ENCODE results near the gene WDR1.

WDR1 gene

DNA sequence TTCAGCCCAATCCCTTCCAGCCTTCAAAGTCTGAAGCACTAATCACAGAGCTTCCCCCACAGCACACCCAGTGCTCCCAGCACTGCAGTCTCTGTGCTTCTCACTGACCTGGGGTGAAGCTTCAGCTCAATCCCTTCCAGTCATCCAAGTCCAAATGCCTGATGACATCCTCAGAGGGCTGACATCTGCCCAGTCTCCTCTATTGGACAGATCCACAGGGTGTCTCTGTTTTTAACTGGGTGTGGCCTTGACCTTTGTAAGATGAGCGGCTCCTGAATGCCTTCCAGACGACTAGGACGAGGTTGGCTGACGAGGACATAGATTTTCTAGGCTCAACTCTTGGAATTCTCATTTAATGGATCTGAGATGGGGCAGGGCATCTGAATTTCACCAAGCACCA, 87.7 kb downstream of the WDR1 start:
- no peak overlapping the region for H3K27ac ChIP-seq (ENCODE audit: low read depth, low read length)
- WGBS = 82% methylated on average over 4 of the region's 4 CpGs
- H3K9ac ChIP-seq (ENCODE audit: low read depth, low read length) = no peak overlapping the region
- no peaks in the 10 kb centered on the region for H3K9me3 ChIP-seq (ENCODE audit: insufficient read depth, low read depth, low read length)
- peaks cover 7% of the 10 kb centered on the region; the same call in 1 of the 2 replicates for H3K4me1 ChIP-seq (ENCODE audit: insufficient read depth, low read length)
- no peaks in the 10 kb centered on the region for H3K36me3 ChIP-seq (ENCODE audit: insufficient read depth, low read length)
- no peaks in the 10 kb centered on the region for H3K27me3 ChIP-seq (ENCODE audit: insufficient read depth, low read length)
- H3K4me3 ChIP-seq (ENCODE audit: low read length) = no peak overlapping the region

DNA sequence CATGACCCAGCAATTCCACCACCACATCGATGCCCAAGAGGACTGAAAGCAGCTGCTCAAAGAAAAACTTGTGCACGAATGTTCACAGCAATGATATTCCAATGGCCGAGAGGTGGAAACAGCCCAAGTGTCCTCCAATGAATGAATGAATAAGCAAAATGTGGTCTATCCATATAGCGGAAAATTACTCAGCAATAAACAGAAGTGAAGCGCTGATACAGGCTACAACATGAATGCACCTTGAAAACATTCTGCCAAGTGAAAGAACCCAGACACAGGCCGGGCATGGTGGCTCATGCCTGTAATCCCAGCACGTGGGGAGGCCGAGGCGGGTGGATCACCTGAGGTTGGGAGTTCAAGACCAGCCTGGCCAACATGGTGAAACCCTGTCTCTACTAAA, 90.1 kb downstream of the WDR1 start:
- Histone ChIP-seq H3K9ac (ENCODE audit: low read depth, low read length) (no peak overlapping the region), H3K4me3 (ENCODE audit: low read length) (no peak overlapping the region), H3K9me3 (ENCODE audit: insufficient read depth, low read depth, low read length) (no peaks in the 10 kb centered on the region), H3K4me1 (ENCODE audit: insufficient read depth, low read length) (peaks cover 2% of the 10 kb centered on the region; the same call in 1 of the 2 replicates), H3K27me3 (ENCODE audit: insufficient read depth, low read length) (no peaks in the 10 kb centered on the region), H3K36me3 (ENCODE audit: insufficient read depth, low read length) (no peaks in the 10 kb centered on the region), H3K27ac (ENCODE audit: low read depth, low read length) (no peak overlapping the region)
- 84% methylated on average over 9 of the region's 9 CpGs for WGBS

DNA sequence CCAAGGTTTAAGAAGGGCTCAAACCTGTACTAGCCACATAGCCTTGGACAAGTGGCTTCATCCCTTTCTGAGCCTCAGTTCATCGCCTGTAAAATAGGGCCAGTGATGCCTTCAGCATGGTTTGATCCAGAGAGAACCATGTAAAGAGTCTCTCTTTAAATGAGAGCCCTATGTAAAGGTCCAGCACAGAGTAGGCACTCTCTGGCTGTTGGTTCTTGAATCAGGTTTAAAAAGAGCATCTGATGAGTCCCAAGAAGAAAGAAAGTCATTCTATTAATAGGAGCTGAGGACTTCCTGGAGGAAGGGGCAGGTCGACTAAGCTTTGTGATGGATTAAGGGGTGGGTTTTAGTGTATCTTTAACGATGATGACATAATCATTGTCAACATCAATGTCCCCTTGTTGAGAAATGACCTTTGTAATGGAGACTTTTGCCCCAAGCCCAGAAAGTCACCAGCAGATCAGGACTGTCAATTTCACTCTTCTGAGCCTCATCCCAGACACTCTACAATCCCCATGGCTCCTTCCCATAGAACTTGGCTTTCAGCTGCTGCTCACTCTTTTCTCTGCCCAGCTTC, 91.3 kb downstream of the WDR1 start:
- H3K9me3 ChIP-seq (ENCODE audit: insufficient read depth, low read depth, low read length) = no peaks in the 10 kb centered on the region
- no peak overlapping the region for H3K9ac ChIP-seq (ENCODE audit: low read depth, low read length)
- H3K4me1 ChIP-seq (ENCODE audit: insufficient read depth, low read length) = no peaks in the 10 kb centered on the region
- 93% methylated on average over 3 of the region's 3 CpGs for WGBS
- H3K4me3 ChIP-seq (ENCODE audit: low read length) = no peak overlapping the region
- H3K27me3 ChIP-seq (ENCODE audit: insufficient read depth, low read length) = no peaks in the 10 kb centered on the region
- no peak overlapping the region for H3K27ac ChIP-seq (ENCODE audit: low read depth, low read length)
- no peaks in the 10 kb centered on the region for H3K36me3 ChIP-seq (ENCODE audit: insufficient read depth, low read length)

Measured in HUES64 (cell line).